Activated T-cell treated with anti-CD3 and anti-CD28 coated beads, Interleukin-2, amount 50 U/mL, for 1 hour (primary cell): ENCODE measurements around the gene SMAD7.
"Not testable (repeated sequence)": the region's sequence is repeated elsewhere in the genome, so short reads cannot be mapped to it uniquely, and the experiment has no call there.

ENCODE experiments used
- DNase-seq: peaks from one replicate; pipeline ENCODE4 v3.0.0-alpha.2; 2020

SMAD7 gene

DNA sequence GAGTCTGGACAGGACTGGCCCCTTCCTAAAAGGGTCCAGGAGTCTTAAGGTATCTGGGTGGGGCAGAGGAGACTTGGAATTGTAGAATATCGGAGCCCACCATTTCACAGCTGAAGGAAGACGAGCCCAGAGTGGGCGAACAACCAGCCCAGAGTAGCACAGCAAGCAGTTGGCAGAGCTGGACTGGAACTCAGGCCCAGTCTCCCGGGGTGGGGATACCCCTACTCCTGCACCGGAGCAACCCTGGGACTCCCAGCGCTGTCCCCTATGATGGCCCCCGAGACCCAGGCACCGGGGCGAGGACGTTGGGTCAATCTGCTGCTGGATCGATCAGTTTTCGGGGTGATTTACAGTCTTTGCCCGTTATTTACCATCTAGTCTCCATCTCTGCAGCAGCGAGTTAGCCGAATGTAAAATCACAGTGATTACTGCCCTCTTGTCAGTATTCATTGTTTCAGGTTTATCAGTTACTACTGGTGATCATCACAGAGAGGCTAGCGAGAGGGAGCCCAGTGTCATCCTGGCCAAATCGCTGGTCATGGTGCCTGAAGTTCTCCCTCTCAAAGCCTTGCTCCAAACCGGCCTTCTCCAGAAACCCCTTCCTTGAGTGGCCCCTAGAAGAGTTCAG lies 75.3 kb downstream of the SMAD7 start:
- no peak for DNase-seq

DNA sequence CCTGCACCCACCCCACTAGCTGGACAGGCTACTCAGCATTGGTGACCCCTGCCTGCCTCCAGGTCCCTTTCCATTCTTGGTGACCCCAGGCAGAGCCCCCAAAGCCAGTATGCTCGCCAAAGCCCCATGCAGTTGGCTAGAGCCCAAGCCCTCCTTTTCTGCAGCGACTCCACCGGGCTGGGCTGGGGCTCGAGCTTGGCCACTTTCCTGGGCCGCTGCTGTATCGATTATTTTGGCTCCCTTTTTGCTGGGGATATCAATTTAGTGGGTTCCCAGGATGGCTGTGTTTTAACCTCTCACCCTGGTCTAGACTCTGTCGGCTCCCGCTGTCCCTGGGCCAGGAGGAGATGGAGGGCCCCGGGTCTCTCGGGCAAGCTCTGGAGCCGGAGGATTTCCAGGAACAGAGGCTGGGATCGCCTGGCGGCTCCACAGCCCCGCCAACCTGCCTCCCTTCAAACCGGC lies 76.0 kb downstream of the SMAD7 start:
- no peak for DNase-seq

GRCh38 chr18:48874233-48874632 lies 76.5 kb downstream of the SMAD7 start:
- DNase-seq, result no peak

DNA sequence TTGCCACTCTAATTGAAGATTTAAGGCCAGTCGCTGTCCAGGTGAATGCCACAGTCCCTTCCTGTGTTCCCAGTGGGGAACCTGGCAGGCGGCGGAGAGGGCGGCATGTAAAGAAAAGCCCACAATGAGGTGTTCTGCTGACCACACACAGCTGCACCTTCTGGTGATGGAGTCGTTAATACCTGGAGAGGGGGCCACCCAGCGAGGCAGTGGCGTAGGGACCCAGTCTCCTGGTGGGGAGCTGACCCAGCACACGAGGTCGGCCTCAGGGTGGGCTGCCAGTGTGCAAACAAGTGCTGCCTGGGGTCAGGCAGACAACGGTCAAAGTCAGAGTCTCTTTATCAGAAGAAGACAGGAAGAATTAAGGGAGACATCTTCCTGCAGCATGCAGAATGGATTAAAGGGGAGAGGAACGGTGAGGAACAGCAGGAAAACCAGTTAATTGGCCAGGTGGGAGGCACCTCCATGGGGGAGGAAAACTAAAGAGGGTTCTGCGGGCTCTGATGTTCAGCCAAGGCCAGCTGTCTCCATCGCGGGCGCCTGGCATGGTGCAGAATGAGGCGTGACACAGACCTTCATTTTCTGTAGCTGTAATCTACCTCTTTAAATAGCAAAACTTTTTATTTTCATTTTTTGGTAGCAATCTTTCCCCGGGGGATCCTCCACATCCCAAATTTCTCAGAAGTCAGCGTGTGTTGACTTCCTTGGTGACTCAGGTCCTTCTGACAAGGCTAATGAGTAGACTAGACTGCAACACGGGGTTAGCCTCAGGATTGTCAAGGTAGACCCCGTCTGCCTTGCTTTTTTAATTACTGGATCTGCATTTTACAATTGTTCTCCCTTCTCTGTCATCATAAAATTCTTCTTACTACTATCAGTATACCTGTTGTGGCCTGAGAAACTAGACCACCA lies 78.3 kb downstream of the SMAD7 start:
- DNase-seq, result no peak

GRCh38 chr18:48871391-48872166 lies 79.2 kb downstream of the SMAD7 start:
- DNase-seq, result no peak

GRCh38 chr18:48870926-48871325 lies 79.8 kb downstream of the SMAD7 start:
- not testable (repeated sequence) for DNase-seq
